ENCODE results near the gene ASXL1. TPM values are rescaled to one million over a fixed set of nuclear protein-coding genes. Genes with fewer than 3 reads are reported as not detected.

Gene ASXL1
- total and polyA plus RNA-seq, 2 experiments from 2014 or later = 10.4 to 29.0 TPM

DNA sequence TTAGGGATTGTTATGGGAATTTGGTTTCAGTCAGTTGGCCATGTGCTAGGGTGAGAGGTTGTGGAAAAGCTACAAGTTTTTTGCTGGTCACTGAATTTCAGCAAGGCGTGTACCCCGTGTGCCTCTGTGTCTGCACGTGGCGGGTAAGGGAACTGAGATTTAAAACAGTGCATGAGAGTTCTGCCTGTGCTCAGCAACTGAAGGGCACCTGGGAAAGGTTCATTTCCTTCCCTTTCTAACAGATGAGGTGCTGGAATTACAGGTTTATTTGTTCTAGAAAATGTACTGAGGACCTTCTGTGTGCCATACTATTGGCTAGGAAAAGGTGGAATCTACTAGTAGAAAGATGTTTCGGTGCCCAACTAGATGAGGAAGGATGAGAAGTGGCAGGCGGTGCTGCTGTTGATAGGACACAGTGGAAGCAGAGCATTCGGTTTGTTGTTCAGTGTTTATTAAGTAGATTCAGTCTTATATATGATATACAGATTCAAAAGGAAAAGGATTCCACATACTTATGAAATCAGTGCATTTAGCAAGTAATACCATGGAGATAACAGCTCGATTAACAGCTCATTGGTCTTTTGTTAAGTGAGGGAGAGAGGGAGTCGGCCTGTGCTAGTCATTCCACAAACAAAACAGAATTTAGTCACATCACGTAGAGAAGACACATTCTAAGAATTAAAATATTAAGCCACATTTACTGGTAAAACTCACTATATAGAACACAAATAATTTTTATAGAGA, 84.7 kb downstream of the ASXL1 start (continued):
- TF ChIP-seq, protein P1, sequence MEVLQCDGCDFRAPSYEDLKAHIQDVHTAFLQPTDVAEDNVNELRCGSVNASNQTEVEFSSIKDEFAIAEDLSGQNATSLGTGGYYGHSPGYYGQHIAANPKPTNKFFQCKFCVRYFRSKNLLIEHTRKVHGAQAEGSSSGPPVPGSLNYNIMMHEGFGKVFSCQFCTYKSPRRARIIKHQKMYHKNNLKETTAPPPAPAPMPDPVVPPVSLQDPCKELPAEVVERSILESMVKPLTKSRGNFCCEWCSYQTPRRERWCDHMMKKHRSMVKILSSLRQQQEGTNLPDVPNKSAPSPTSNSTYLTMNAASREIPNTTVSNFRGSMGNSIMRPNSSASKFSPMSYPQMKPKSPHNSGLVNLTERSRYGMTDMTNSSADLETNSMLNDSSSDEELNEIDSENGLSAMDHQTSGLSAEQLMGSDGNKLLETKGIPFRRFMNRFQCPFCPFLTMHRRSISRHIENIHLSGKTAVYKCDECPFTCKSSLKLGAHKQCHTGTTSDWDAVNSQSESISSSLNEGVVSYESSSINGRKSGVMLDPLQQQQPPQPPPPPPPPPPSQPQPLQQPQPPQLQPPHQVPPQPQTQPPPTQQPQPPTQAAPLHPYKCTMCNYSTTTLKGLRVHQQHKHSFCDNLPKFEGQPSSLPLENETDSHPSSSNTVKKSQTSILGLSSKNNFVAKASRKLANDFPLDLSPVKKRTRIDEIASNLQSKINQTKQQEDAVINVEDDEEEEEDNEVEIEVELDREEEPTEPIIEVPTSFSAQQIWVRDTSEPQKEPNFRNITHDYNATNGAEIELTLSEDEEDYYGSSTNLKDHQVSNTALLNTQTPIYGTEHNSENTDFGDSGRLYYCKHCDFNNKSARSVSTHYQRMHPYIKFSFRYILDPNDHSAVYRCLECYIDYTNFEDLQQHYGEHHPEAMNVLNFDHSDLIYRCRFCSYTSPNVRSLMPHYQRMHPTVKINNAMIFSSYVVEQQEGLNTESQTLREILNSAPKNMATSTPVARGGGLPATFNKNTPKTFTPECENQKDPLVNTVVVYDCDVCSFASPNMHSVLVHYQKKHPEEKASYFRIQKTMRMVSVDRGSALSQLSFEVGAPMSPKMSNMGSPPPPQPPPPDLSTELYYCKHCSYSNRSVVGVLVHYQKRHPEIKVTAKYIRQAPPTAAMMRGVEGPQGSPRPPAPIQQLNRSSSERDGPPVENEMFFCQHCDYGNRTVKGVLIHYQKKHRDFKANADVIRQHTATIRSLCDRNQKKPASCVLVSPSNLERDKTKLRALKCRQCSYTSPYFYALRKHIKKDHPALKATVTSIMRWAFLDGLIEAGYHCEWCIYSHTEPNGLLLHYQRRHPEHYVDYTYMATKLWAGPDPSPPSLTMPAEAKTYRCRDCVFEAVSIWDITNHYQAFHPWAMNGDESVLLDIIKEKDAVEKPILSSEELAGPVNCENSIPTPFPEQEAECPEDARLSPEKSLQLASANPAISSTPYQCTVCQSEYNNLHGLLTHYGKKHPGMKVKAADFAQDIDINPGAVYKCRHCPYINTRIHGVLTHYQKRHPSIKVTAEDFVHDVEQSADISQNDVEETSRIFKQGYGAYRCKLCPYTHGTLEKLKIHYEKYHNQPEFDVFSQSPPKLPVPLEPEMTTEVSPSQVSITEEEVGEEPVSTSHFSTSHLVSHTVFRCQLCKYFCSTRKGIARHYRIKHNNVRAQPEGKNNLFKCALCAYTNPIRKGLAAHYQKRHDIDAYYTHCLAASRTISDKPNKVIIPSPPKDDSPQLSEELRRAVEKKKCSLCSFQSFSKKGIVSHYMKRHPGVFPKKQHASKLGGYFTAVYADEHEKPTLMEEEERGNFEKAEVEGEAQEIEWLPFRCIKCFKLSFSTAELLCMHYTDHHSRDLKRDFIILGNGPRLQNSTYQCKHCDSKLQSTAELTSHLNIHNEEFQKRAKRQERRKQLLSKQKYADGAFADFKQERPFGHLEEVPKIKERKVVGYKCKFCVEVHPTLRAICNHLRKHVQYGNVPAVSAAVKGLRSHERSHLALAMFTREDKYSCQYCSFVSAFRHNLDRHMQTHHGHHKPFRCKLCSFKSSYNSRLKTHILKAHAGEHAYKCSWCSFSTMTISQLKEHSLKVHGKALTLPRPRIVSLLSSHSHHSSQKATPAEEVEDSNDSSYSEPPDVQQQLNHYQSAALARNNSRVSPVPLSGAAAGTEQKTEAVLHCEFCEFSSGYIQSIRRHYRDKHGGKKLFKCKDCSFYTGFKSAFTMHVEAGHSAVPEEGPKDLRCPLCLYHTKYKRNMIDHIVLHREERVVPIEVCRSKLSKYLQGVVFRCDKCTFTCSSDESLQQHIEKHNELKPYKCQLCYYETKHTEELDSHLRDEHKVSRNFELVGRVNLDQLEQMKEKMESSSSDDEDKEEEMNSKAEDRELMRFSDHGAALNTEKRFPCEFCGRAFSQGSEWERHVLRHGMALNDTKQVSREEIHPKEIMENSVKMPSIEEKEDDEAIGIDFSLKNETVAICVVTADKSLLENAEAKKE (CRISPR knock-in tag; IDR thresholded peaks at IDR 0.05) = no peak
- no peak for TF ChIP-seq JUNB (IDR thresholded peaks at IDR 0.05; ENCODE audit: unreplicated experiment)
- no peak for TF ChIP-seq STAT1 (IDR thresholded peaks at IDR 0.05; ENCODE audit: unreplicated experiment)

DNA sequence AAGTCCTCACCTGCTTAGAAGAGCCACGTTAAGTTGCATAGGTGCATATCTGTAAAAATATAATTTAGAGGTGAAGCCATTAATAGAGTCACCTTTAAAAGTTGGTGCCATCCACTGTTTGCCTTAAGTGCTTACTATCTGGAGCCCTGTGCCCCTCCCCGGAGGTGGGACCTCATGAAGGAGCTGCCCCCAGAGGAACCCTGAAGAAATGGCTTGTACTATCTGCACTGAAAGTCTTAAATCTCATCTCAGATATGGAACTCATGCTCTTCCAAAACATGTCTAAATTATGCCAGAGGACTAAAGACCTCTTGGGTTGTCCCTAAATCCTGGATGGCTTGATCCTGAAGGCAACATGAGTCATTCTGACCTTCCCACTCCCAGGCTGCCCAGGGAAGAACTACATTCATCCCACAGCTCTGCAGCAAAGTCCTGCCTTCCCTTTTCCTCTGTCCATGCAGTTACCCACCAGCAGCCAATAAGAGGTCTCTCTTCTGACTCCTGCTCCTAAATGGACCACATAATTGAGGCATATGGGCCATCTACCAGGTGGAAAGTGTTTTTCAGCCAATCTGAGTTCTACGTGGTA, 85.3 kb downstream of the ASXL1 start:
- ATAC-seq = no peak
- H3K36me3 ChIP-seq (ENCODE audit: insufficient read depth) = peaks cover 9% of the 10 kb centered on the region; the same call in 1 of the 2 replicates
- H3K27me3 Mint-ChIP-seq (ENCODE audit: insufficient read depth, low read depth, poor library complexity) = peaks cover 1% of the 10 kb centered on the region

More for the DNA sequence above, 85.3 kb downstream of the ASXL1 start:
- H3K27me3 ChIP-seq (ENCODE audit: insufficient read depth) = no peaks in the 10 kb centered on the region
- no peaks in the 10 kb centered on the region for H3K9me2 ChIP-seq (ENCODE audit: insufficient read depth)
- H3K36me3 Mint-ChIP-seq (ENCODE audit: low read depth) = peaks cover 12% of the 10 kb centered on the region
- no peaks in the 10 kb centered on the region for H3K79me2 ChIP-seq (replicated peaks; ENCODE audit: insufficient read depth)
- H3K4me1 Mint-ChIP-seq = peaks cover 26% of the 10 kb centered on the region
- TF ChIP-seq NANOG (IDR thresholded peaks at IDR 0.05; ENCODE audit: borderline replicate concordance) (no peak), CREB1 (CRISPR knock-in tag; IDR thresholded peaks at IDR 0.05; ENCODE audit: low read depth) (no peak), POLR2AphosphoS5 (IDR thresholded peaks at IDR 0.05; ENCODE audit: low read depth) (no peak), EZH2phosphoT487 (IDR thresholded peaks at IDR 0.05; ENCODE audit: unreplicated experiment) (no peak), STAT1 (IDR thresholded peaks at IDR 0.05; ENCODE audit: unreplicated experiment) (no peak)
- TF ChIP-seq, protein P2, sequence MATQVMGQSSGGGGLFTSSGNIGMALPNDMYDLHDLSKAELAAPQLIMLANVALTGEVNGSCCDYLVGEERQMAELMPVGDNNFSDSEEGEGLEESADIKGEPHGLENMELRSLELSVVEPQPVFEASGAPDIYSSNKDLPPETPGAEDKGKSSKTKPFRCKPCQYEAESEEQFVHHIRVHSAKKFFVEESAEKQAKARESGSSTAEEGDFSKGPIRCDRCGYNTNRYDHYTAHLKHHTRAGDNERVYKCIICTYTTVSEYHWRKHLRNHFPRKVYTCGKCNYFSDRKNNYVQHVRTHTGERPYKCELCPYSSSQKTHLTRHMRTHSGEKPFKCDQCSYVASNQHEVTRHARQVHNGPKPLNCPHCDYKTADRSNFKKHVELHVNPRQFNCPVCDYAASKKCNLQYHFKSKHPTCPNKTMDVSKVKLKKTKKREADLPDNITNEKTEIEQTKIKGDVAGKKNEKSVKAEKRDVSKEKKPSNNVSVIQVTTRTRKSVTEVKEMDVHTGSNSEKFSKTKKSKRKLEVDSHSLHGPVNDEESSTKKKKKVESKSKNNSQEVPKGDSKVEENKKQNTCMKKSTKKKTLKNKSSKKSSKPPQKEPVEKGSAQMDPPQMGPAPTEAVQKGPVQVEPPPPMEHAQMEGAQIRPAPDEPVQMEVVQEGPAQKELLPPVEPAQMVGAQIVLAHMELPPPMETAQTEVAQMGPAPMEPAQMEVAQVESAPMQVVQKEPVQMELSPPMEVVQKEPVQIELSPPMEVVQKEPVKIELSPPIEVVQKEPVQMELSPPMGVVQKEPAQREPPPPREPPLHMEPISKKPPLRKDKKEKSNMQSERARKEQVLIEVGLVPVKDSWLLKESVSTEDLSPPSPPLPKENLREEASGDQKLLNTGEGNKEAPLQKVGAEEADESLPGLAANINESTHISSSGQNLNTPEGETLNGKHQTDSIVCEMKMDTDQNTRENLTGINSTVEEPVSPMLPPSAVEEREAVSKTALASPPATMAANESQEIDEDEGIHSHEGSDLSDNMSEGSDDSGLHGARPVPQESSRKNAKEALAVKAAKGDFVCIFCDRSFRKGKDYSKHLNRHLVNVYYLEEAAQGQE (IDR thresholded peaks at IDR 0.05; ENCODE audit: unreplicated experiment) = no peak
- peaks cover 26% of the 10 kb centered on the region for H3K4me1 ChIP-seq (ENCODE audit: insufficient read depth)
- H3K27ac Mint-ChIP-seq = no peak overlapping the region
- no peak for DNase-seq (ENCODE audit: low spot score)
- H3F3A ChIP-seq (replicated peaks; ENCODE audit: low read depth) = peaks cover 5% of the 10 kb centered on the region
- no peak overlapping the region for H3K27ac ChIP-seq (ENCODE audit: low read depth)
- H3K4me3 Mint-ChIP-seq = no peak overlapping the region
- no peak overlapping the region for H2AFZ ChIP-seq
- H4K20me1 ChIP-seq (replicated peaks; ENCODE audit: insufficient read depth) = peaks cover 29% of the 10 kb centered on the region
- H3K4me3 ChIP-seq = no peak overlapping the region
- no peaks in the 10 kb centered on the region for H3K9me3 Mint-ChIP-seq
- no peak overlapping the region for H3K4me2 ChIP-seq

Data from GM23338 (cell line).